Parathyroid adenoma (tissue), 2 donors: Measurements from ENCODE around the gene CTNND2.

Experiments used
- H2AFZ ChIP-seq: fragments of 300-600 bp; sonication (generic); one replicate; pipeline ENCODE4 v1.7.0; 2017; ENCODE audit warnings: antibody characterized with exemption, mild to moderate bottlenecking
- H3K27ac ChIP-seq: fragments of 300-600 bp; sonication (generic); one replicate; pipeline ENCODE4 v1.7.0; 2017
- H3K27me3 ChIP-seq: fragments of 300-600 bp; sonication (generic); one replicate; pipeline ENCODE4 v1.7.0; 2017; ENCODE audit warnings: low read length; ENCODE audit not compliant: control insufficient read depth, insufficient read depth
- H3K36me3 ChIP-seq: fragments of 300-600 bp; sonication (generic); one replicate; pipeline ENCODE4 v1.7.0; 2017; ENCODE audit warnings: low read length; ENCODE audit not compliant: control insufficient read depth, insufficient read depth
- H3K4me1 ChIP-seq: fragments of 300-600 bp; sonication (generic); one replicate; pipeline ENCODE4 v1.7.0; 2017; ENCODE audit warnings: control low read depth
- H3K4me2 ChIP-seq: fragments of 300-600 bp; sonication (generic); one replicate; pipeline ENCODE4 v1.7.0; 2017; ENCODE audit warnings: low read length
- H3K4me3 ChIP-seq: fragments of 300-600 bp; sonication (generic); one replicate; pipeline ENCODE4 v1.7.0; 2017; ENCODE audit warnings: low read depth, low read length
- H3K79me2 ChIP-seq: fragments of 300-600 bp; sonication (generic); one replicate; pipeline ENCODE4 v1.7.0; 2017; ENCODE audit warnings: control low read depth
- H3K9ac ChIP-seq: fragments of 300-600 bp; sonication (generic); one replicate; pipeline ENCODE4 v1.7.0; 2017; ENCODE audit warnings: mild to moderate bottlenecking
- H3K9me3 ChIP-seq: fragments of 300-600 bp; sonication (generic); one replicate; pipeline ENCODE4 v1.7.0; 2017; ENCODE audit warnings: low read length; ENCODE audit not compliant: control insufficient read depth
- TF ChIP-seq, protein P1 (sequence below): fragments of 300-600 bp; sonication (generic); IDR thresholded peaks from one replicate; pipeline ENCODE4 v1.7.0; 2017; ENCODE audit warnings: antibody characterized with exemption, mild to moderate bottlenecking
- donor health status: primary hyperparathyroidism.

CTNND2 gene

DNA sequence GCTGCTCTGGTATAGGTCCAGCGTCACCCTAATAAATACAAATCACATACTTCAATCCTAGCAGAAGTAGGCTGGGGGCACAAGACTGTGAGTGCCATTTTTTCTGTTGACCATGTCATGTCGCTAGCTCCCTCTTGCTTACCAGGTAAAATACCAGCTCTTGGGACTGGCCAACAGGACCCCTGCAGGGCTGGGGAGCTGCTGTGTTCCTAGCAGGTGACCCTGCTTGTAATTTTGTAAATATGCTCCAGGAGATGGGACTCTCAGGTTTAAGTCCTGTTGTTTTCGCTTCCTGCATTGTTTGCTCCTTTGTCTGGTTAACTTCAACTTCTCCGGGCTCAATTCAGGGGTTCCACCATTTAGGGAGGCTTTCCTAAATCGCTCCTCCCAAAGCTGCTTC, 856.6 kb downstream of the CTNND2 start:
- H3K9ac ChIP-seq: no peak overlapping the region
- H3K4me1 ChIP-seq: no peaks in the 10 kb centered on the region
- TF ChIP-seq, protein P1, sequence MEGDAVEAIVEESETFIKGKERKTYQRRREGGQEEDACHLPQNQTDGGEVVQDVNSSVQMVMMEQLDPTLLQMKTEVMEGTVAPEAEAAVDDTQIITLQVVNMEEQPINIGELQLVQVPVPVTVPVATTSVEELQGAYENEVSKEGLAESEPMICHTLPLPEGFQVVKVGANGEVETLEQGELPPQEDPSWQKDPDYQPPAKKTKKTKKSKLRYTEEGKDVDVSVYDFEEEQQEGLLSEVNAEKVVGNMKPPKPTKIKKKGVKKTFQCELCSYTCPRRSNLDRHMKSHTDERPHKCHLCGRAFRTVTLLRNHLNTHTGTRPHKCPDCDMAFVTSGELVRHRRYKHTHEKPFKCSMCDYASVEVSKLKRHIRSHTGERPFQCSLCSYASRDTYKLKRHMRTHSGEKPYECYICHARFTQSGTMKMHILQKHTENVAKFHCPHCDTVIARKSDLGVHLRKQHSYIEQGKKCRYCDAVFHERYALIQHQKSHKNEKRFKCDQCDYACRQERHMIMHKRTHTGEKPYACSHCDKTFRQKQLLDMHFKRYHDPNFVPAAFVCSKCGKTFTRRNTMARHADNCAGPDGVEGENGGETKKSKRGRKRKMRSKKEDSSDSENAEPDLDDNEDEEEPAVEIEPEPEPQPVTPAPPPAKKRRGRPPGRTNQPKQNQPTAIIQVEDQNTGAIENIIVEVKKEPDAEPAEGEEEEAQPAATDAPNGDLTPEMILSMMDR: no peak
- H2AFZ ChIP-seq: no peak overlapping the region
- no peaks in the 10 kb centered on the region for H3K36me3 ChIP-seq
- no peaks in the 10 kb centered on the region for H3K79me2 ChIP-seq
- H3K27ac ChIP-seq: no peak overlapping the region
- no peaks in the 10 kb centered on the region for H3K9me3 ChIP-seq
- no peak overlapping the region for H3K4me2 ChIP-seq
- no peak overlapping the region for H3K4me3 ChIP-seq
- H3K27me3 ChIP-seq: no peaks in the 10 kb centered on the region

DNA sequence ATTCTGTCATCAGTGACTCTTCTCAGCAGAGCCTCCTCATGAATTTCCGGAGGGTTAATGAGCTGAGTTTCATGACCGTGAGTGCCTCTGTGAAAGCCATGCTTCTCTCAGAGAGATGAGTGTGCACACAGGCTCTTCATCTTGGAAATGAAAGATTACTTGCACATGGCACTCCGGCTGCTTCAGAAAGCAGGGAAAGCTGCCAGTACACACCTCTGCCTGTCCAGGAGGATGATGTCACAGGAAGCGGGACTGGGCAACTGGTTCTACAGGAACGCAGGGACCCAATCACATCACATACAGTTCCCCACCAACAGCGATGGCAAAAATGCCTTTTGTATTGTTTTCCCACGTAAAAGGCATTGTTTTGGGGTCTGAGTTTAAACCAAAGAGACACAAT, 857.2 kb downstream of the CTNND2 start:
- H3K79me2 ChIP-seq: no peaks in the 10 kb centered on the region
- H3K4me3 ChIP-seq: no peak overlapping the region
- H3K4me2 ChIP-seq: no peak overlapping the region
- H3K9ac ChIP-seq: no peak overlapping the region
- no peak overlapping the region for H2AFZ ChIP-seq
- H3K4me1 ChIP-seq: no peaks in the 10 kb centered on the region
- TF ChIP-seq, protein P1: no peak
- H3K27me3 ChIP-seq: no peaks in the 10 kb centered on the region
- H3K9me3 ChIP-seq: no peaks in the 10 kb centered on the region
- H3K27ac ChIP-seq: no peak overlapping the region
- H3K36me3 ChIP-seq: no peaks in the 10 kb centered on the region

DNA sequence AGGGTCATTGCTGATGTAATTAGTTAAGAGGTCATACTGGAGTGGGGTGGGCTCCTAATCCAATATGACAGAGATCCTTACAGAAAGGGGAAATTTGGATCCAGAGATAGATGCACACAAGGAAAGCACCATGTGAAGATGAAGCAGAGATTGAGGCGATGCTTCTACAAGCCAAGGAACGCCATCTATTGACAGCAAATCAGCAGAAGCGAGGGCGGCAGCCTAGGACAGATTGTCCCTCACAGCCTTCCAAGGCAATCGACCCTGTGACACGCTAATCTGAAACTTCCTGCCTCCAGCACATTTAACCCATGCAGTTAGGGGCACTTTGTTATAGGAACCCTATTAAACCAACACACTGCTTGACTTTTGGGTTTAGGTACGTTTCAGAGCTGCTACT, 858.1 kb downstream of the CTNND2 start:
- H3K4me1 ChIP-seq: no peaks in the 10 kb centered on the region
- H3K36me3 ChIP-seq: no peaks in the 10 kb centered on the region
- no peaks in the 10 kb centered on the region for H3K9me3 ChIP-seq
- no peak overlapping the region for H3K9ac ChIP-seq
- no peak overlapping the region for H3K4me2 ChIP-seq
- H3K4me3 ChIP-seq: no peak overlapping the region
- H2AFZ ChIP-seq: no peak overlapping the region
- H3K79me2 ChIP-seq: no peaks in the 10 kb centered on the region
- H3K27ac ChIP-seq: no peak overlapping the region
- no peaks in the 10 kb centered on the region for H3K27me3 ChIP-seq
- TF ChIP-seq, protein P1: no peak

DNA sequence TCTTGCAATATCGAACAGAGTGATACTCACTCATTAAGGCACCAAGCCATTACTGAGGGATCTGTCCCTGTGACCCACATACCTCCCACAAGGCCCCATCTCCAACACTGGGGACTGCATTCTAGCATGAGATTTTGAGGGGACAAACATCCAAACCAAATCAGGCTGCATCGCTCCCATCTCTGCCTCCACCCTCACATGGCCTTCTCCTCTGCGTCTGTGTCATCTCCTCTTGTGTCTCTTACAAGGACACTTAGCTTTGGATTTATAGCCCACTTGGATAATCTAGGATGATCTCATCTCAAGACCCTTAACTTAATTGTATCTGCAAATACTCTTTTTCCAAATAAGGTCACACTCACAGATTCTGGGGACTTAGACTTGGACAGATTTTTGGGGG, 858.8 kb downstream of the CTNND2 start:
- Histone ChIP-seq H3K27ac (no peak overlapping the region), H3K36me3 (no peaks in the 10 kb centered on the region), H3K9ac (no peak overlapping the region), H3K27me3 (no peaks in the 10 kb centered on the region), H3K9me3 (no peaks in the 10 kb centered on the region), H3K4me1 (no peaks in the 10 kb centered on the region), H3K79me2 (no peaks in the 10 kb centered on the region), H2AFZ (no peak overlapping the region), H3K4me3 (no peak overlapping the region), H3K4me2 (no peak overlapping the region)
- TF ChIP-seq, protein P1: no peak

DNA sequence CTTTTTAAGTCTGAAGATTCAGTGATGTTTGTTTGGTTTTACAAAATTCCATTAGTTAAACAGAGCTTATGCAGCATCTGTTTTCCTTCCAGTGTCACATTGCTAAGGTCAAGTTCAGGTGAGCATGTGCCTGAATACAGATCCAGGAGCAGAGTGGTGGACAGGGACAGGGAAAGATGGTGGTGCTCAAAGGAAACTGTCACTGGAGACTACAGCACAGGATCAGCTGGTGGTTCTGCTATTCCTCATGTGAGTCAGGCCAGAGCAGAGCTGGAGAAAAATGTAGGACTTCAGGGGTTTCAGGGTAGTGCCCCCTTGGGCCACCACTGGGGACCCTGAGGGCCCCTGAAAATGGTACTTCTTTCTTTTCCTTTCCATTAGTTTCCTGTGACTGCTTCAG, 859.7 kb downstream of the CTNND2 start:
- no peaks in the 10 kb centered on the region for H3K36me3 ChIP-seq
- H3K9ac ChIP-seq: no peak overlapping the region
- no peaks in the 10 kb centered on the region for H3K79me2 ChIP-seq
- no peak overlapping the region for H3K4me3 ChIP-seq
- no peak overlapping the region for H3K4me2 ChIP-seq
- no peaks in the 10 kb centered on the region for H3K27me3 ChIP-seq
- no peaks in the 10 kb centered on the region for H3K4me1 ChIP-seq
- TF ChIP-seq, protein P1: no peak
- no peak overlapping the region for H3K27ac ChIP-seq
- H2AFZ ChIP-seq: no peak overlapping the region
- H3K9me3 ChIP-seq: no peaks in the 10 kb centered on the region
